ENCODE measurements around the gene FCN2.

The FCN2 gene

GRCh38 chr9:134888603-134889190 is 8.1 kb downstream of the FCN2 start:
- DNase-seq (ENCODE audit: low spot score) = no peak

DNA sequence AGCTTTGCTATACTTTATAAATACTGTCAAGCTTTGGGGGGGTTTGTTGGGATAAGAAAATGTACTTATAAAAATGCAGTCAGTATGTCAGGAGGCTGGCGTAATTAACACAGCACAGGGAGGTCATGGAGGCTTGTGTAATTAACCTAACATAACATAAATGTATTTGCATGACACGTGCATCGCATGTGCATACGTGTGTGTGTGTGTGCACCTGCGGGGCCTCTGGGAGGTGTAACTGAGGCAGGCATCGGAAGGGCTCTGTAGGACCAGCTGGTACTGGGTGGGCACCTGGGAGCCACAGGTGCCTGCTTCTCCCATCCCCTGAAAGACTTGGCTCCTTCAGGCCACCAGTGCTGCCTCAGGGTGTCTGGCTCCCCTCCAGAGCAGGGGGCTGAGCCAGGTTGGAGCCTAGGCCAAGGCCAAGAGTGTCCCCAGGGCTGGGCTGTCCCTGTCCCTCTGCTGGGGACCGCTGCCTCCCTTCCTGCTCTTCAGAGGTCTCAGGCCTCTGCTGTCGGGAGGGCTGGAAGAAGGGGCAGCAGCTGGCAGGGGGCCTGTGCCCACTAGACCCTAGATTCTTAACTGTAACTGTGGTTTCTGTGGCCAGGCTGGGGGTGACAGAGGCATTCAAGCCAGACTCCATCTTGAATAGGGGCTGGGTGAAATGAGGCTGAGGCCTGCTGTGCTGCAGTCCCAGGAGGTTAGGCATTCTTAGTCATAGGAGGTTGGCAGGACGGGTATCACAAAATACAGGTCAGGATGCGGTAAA is 9.0 kb downstream of the FCN2 start:
- no peak for DNase-seq (ENCODE audit: low spot score)

- DNase-seq (ENCODE audit: low spot score) = no peak
Observed at GRCh38 chr9:134890155-134890495, 9.5 kb downstream of the FCN2 start.

DNA sequence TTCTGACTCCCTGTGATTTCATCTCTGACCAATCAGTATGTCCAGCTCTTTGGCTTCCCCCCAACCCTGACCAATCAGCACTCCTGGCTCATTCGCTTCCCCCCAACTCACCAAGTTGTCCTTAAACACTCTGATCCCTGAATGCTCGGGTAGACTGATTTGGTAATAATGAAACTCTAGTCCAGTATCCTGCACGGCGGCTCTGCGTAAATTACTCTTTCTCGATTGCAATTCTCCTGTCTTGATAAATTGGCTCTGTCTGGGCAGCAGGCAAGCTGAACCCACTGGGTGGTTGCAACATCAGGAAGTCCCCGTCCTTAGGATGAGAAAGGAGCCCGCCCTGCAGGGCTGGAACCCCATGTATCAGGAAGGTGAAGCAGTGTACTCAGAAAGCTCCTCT is 10.4 kb downstream of the FCN2 start:
- DNase-seq (ENCODE audit: low spot score) = no peak

DNA sequence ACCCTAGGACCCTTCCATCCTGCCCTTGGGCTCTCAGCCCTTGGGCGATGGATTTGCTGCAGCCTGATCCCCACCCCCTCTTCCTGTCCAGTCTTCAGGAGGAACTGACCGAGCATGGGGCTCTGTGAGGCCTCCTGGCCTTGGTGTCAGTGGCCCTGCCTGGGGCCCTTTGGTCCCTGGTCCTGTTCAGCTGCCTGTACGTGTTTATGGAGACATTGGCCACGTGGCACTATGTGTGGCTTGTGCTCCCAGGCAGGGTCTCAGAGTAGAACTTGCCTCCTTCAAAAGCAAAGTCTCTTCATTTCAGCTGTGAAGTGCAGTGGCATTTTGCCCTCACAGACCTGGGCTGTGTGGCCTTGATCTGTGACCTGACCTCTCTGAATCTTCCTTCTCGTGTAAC is 11.1 kb downstream of the FCN2 start:
- DNase-seq (ENCODE audit: low spot score) = no peak

DNA sequence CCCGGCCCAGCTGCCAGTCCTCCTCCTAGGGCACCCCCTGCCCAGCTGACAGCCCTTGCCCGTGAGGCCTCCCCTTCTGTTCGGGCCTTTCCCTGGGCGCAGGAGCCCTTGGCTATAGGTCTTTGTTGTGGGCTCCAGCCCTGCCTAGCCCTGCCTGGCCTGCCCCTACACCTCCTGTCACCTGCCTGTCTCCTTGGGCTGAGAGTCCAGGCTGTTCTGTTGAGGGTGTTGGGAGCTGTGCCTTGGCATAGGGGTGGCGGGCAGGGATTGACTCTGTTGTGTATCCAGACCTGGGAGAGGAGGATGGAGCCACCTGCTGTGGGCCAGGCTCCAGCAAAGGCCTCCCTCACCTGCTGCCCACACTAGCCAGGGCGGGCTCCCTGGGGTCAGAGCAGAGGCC is 11.6 kb downstream of the FCN2 start:
- no peak for DNase-seq (ENCODE audit: low spot score)

DNA sequence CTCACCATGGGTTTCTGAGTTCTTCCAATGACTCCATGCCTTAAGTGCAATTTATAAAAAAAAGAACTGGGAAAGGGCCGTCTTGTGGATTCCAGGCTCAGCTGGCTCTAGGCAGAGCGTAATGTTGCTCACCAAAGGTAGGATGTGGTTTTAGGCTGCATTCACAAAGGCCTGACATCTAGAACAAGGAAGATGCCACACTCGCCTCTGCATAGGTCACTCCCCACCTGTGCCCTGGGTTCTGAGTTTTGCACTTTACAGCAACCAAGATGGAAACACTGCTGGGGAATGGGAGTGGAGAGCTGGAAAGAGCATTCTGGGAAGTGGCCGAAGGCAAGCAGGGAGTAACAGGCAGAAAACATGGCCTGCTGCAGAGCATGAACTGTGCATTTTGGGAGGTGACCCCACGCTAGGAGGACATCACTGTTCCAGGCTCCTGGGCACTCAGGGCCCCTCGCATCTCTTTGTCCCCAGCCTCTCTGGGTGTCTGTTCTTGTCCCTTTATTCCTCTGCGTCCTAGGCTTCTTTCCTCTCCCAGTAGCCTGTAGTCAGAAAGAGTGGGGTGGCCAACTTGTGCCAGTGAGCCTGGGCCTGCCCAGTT is 12.3 kb downstream of the FCN2 start:
- no peak for DNase-seq (ENCODE audit: low spot score)

DNA sequence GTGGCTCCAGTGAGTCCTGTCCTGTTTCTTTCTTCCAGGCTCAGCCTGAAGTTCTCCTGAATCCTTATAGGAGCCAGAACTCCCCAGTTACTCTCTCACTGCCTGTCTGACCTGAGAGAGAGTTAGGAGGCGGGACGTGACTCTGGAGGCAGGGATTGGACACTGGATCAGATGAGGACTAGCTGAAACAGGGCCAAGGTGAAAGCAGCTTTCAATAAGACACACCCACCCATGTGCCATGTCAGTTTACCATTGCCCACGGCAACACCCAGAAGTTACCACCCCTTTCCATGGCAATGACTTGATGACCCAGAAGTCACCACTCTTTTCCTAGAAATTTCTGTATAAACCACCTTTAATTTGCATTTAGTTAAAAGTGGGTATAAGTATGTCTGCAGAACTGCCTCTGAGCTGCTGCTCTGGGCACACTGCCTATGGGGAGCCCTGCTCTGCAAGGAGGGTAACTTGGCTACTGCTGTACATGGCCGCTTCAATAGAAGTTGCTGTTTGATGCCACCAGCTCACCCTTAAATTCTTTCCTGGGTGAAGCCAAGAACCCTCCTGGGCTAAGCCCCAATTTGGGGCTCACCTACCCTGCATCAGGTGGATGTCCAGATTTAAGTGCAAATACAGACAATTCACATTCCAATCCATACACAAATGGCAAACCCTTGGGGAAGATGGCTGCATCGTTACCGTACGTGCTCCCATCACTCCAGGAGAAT is 13.7 kb downstream of the FCN2 start:
- DNase-seq (ENCODE audit: low spot score) = no peak

- DNase-seq (ENCODE audit: low spot score) = no peak
Observed at GRCh38 chr9:134895097-134895496, 14.5 kb downstream of the FCN2 start.

DNA sequence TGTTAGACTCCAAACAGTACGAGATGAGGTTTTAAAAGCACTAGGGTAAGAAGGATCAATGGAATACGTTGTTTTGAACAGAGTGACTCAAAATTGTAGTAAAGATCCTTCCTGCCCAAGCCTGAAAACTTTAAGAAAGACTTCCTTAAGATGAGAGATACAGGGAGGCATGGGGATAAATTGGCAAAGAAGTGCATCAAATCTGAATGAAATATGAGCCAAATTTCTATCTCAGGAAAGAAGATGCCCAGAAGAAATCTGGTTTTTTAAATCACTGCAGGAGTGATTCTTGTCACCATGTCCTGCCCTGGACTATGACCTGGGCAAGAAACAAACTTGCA is 14.9 kb downstream of the FCN2 start:
- no peak for DNase-seq (ENCODE audit: low spot score)

- DNase-seq (ENCODE audit: low spot score) = no peak
Observed at GRCh38 chr9:134895908-134896833, 15.6 kb downstream of the FCN2 start.

DNA sequence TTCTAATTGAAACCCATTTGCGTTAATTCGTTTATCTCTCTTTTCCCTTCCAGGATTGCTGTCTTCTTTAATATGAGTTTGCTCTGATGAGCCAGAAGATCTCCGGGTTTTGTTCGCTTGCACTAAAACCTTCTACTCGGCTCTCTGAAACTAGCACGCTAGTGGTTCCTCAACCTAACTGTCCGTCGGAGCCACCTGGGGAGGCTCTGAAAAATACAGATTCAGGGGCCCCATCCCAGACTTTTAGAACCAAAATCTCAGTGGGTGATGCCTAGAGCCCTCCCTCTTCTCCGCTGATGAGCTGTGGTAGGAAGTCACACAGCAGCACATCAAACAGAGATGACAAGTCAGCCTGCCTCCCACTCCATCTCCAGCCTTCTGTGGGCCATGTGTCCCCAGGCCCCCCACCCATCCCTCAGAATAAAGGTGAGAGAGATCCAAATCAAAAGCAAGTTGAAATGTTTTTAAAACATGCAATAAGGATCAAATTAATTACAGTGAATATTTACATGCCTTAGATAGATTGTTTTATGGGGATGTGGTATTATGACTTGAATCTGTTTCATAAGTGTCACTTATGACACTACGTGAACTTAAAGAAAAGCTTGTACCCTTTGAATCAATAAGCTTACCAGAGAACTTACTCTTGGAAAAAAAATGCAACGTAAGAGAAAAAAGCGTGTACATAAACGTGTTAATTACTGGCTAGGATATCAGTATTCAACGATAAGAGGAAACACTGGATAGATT is 16.4 kb downstream of the FCN2 start:
- DNase-seq (ENCODE audit: low spot score) = no peak

- no peak for DNase-seq (ENCODE audit: low spot score)
Observed at GRCh38 chr9:134897584-134898170, 17.1 kb downstream of the FCN2 start.

GRCh38 chr9:134898319-134898718 is 17.7 kb downstream of the FCN2 start:
- DNase-seq (ENCODE audit: low spot score) = no peak

DNA sequence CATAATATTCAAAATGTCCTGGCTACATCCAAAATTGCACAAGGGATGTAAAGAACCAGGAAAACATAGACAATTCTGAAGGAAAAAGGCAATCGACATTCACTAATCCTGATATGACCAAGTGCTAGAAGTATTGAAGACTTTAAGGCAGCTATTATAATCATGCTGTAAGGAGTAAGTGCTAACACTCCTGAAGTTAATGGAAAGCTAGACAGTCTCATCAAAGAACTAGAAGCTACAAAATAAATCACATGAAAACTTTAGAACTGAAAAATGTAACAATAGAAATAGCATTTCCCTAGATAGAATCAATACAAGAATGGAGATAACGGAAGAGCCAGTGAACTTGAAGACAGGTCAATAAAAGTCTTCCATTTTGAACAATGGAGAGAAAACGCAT is 18.6 kb downstream of the FCN2 start:
- no peak for DNase-seq (ENCODE audit: low spot score)

GRCh38 chr9:134899818-134900217 is 19.2 kb downstream of the FCN2 start:
- DNase-seq (ENCODE audit: low spot score) = no peak

- DNase-seq (ENCODE audit: low spot score) = no peak
Observed at GRCh38 chr9:134902936-134903335, 22.3 kb downstream of the FCN2 start.

- no peak for DNase-seq (ENCODE audit: low spot score)
Observed at GRCh38 chr9:134908524-134909309, 28.1 kb downstream of the FCN2 start.

DNA sequence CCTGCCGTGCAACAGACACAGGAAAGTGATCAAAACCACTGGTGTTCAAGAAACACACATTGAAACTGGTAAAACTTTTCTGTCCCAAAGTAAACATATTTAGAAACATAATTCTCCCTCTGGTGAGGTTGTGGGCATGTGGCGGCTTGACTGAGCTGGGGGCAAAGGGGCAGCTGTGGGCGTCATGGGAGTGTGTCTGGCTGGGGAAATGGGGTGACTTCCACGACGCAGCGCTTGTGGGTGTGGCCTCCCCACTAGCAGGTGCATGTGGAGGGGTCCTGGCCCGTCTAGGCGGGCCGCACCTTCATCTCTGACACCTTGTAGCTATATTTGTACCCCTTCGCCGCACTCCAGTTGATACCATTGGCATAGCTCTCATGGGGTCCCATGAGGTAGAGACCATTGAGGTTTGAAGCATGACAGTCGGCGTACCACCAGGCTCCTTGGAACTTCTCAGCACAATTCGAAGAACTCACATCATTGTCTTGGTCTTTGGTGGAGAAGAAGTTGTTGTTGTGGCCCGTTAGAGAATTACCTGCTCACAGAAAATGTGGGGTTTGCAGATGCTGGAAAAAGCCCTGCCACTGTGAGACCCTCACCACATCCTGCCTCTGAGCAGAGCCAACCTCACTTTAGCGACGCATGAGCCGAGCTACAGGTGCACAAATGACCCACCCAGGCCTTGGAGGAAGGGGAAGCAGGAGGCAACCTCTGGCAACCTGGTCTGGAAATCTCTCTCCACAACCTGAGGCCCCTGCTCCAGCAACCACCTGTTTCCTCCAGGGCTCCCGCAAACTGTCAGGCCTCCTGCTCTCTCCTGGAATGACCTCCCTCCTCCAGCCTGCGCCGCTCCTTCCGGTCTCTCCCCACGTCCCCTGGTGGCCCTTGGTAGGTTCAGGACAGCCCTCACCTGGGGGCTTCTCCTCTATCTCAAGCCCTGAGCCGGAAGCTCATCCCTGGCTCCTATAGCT is 29.2 kb downstream of the FCN2 start:
- DNase-seq (ENCODE audit: low spot score) = no peak

Data from Ammon's horn (tissue), 1 donor.